Measurements from ENCODE around the gene RPH3AL.

DNA sequence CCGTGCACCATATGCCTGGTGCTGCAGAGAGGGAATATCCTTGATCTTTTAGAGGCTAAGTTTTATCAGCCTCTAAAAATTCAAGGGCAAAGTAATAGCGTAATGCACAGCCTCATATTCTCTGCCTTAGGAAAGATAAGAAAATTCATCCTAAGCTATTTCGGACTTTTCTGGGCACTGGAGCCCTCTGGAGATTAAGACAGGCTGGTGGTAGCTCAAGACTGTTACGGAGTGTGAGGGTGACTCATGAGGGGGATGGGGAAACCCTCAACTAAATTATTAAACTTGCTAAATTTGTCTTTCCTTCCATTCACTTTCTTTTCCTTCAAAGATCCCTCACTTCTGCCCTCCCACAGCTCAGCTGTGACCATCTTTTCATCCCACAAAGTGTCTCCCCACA is 73.3 kb downstream of the RPH3AL start:
- no peak for TF ChIP-seq CTCF (tag by site-specific recombination; IDR thresholded peaks at IDR 0.05)
- TF ChIP-seq ZNF549 (tag by site-specific recombination; IDR thresholded peaks at IDR 0.05) = no peak
- no peak for TF ChIP-seq ZNF354C (tag by site-specific recombination; IDR thresholded peaks at IDR 0.05; ENCODE audit: borderline replicate concordance, low read depth)
- TF ChIP-seq ZNF280D (tag by site-specific recombination; IDR thresholded peaks at IDR 0.05) = no peak
- TF ChIP-seq, protein P1, sequence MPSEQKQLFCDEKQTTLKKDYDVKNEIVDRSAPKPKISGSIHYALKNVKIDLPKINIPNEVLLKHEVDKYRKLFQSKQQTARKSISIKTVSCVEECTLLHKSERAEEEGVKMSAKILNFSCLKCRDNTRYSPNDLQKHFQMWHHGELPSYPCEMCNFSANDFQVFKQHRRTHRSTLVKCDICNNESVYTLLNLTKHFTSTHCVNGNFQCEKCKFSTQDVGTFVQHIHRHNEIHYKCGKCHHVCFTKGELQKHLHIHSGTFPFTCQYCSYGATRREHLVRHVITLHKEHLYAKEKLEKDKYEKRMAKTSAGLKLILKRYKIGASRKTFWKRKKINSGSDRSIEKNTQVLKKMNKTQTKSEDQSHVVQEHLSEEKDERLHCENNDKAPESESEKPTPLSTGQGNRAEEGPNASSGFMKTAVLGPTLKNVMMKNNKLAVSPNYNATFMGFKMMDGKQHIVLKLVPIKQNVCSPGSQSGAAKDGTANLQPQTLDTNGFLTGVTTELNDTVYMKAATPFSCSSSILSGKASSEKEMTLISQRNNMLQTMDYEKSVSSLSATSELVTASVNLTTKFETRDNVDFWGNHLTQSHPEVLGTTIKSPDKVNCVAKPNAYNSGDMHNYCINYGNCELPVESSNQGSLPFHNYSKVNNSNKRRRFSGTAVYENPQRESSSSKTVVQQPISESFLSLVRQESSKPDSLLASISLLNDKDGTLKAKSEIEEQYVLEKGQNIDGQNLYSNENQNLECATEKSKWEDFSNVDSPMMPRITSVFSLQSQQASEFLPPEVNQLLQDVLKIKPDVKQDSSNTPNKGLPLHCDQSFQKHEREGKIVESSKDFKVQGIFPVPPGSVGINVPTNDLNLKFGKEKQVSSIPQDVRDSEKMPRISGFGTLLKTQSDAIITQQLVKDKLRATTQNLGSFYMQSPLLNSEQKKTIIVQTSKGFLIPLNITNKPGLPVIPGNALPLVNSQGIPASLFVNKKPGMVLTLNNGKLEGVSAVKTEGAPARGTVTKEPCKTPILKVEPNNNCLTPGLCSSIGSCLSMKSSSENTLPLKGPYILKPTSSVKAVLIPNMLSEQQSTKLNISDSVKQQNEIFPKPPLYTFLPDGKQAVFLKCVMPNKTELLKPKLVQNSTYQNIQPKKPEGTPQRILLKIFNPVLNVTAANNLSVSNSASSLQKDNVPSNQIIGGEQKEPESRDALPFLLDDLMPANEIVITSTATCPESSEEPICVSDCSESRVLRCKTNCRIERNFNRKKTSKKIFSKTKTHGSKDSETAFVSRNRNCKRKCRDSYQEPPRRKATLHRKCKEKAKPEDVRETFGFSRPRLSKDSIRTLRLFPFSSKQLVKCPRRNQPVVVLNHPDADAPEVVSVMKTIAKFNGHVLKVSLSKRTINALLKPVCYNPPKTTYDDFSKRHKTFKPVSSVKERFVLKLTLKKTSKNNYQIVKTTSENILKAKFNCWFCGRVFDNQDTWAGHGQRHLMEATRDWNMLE (tag by site-specific recombination; conservative IDR thresholded peaks at IDR 0.05; ENCODE audit: low read depth) = no peak
- no peak for TF ChIP-seq ZNF184 (tag by site-specific recombination; IDR thresholded peaks at IDR 0.05)
- no peak for TF ChIP-seq ZBTB1 (tag by site-specific recombination; IDR thresholded peaks at IDR 0.05)
